COLO668 (cell line): ENCODE measurements around the gene CFAP91.

Source experiments
- DNase-seq: peaks from one replicate; lab custom pipeline; 2025; ENCODE audit not compliant: unreplicated experiment; lab: John Stamatoyannopoulos, UW

Gene CFAP91

GRCh38 chr3:119738741-119739140, 35.9 kb downstream of the CFAP91 start:
- no peak for DNase-seq

GRCh38 chr3:119741657-119742590, 39.1 kb downstream of the CFAP91 start:
- no peak for DNase-seq

DNA sequence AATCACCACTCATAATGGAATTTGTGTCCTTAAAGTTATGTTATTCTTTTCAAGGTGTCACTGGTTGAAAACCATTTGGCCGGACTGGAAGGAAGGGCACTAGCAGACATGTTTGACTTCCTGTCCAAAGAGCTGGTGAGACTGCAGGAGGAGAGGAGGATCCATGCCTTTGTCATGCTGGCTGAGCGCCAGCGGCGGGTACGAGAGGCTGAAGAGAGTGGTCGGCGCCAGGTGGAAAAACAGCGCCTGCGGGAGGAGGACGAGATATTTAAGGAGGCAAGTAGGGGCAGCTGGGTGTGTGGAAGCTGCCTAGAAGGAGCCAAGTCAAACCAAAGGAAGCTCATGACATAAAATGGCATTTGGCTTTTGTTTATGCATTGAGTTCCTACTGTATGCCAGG, 41.1 kb downstream of the CFAP91 start:
- no peak for DNase-seq

GRCh38 chr3:119745942-119746341, 43.1 kb downstream of the CFAP91 start:
- DNase-seq, result no peak

DNA sequence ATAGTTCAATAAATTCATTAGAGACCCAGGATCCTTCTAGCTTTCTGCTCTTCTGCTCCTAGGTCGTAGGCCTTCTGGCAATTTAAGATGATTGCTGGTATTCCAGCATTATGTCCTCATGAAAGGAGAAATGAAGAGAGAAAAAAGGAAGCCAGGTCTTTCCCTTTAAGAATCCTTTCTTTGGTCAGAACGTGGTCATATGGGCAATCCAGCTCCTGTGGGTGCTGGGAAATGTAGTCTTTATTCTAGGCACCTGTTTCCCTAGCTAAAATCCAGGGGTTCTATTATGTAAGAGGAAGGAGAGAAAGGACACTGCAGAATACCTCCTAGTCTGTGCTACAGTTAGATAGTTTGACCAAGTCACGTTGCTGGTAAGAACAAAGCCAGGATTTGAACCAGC, 43.6 kb downstream of the CFAP91 start:
- no peak for DNase-seq

DNA sequence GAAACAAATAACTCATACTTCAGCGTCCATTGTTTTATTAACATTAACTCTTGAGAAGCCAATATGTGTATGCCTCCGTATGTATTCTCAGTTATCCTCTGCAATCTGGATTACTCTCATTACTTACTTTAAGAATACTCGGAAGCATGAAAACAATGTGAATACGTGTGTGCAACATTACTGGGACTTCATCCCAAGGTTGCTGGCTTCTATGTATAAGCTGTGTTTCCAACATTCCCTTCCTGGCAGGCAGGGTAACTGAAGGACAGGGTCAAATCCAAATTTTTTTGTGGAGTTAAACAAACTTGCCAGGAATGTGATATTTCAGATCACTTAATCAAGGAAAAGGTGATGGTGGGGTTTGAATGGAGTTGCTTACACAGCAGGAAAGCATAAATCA, 44.5 kb downstream of the CFAP91 start:
- DNase-seq, result no peak

- no peak for DNase-seq
These were observed 46.2 kb downstream of the CFAP91 start for GRCh38 chr3:119748991-119749390.

DNA sequence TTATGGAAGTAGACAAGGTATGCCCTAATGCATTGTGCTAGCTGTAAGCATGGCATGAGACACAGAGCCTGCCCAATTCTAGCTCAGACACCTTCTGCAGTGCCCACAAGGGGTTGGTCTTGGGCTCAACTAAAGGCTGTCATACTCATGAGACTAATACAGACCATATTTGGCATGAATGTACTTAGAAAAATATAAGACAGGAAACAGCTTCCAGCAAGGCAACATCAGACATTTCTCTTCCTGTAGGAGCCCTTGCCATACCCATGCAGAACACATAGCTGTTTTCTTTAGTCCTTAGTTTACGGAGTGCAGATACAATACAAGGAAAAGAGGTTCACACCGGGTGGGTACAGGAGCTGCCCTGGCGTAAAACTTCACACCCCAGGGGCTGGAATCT, 48.6 kb downstream of the CFAP91 start:
- DNase-seq, result no peak
